SK-N-SH (cell line): ENCODE results near the gene CTNNA3. TPM values are rescaled to one million over a fixed set of nuclear protein-coding genes. Genes with fewer than 3 reads are reported as not detected.

Experiments
- CTCF ChIA-PET: fragments of 300-600, 350-600 bp; formaldehyde crosslinking; extraction: SDS; loops from one replicate; lab custom pipeline; 2021; lab: Yijun Ruan, JAX
- POLR2A ChIA-PET: fragments of 350-600 bp; sonication (Branson Sonifier 250); formaldehyde crosslinking; extraction: SDS; loops from one replicate; lab custom pipeline; 2020; ENCODE audit warnings: antibody characterized with exemption, inconsistent platforms; lab: Yijun Ruan, JAX
- DNase-seq: peaks from one replicate; pipeline ENCODE4 v3.0.0; 2012
- H2AFZ ChIP-seq: fragments of 200-600 bp; sonication (generic); 2 replicates; pipeline ENCODE4 v1.8.1; 2016; ENCODE audit warnings: antibody characterized with exemption, mild to moderate bottlenecking, low read depth
- H3F3A ChIP-seq: fragments of 200-600 bp; sonication (generic); replicated peaks from 2 replicates; pipeline ENCODE3; 2016; ENCODE audit warnings: antibody characterized with exemption, mild to moderate bottlenecking; ENCODE audit not compliant: insufficient read depth
- H3K27ac ChIP-seq, 2 experiments: fragments of 200-500 bp in 1 of 2; fragments of 200-600 bp in 1 of 2; sonication (Bioruptor generic) in 1 of 2; sonication (generic), shearing (Covaris generic) in 1 of 2; 2 replicates each; pipeline versions ENCODE4 v1.5.1 to v1.6.1; 2014 to 2016; ENCODE audit warnings: low read depth in 2 of 2, inconsistent platforms in 1 of 2, low read length in 1 of 2, mild to moderate bottlenecking in 1 of 2, mixed read lengths in 1 of 2
- H3K27me3 ChIP-seq: fragments of 200-600 bp; sonication (generic), shearing (Covaris generic); 2 replicates; pipeline ENCODE4 v1.6.1; 2016; ENCODE audit warnings: mixed run types; ENCODE audit not compliant: insufficient read depth
- H3K36me3 ChIP-seq, 2 experiments: fragments of 200-500 bp in 1 of 2; fragments of 200-600 bp in 1 of 2; sonication (Bioruptor generic) in 1 of 2; sonication (generic) in 1 of 2; replicated peaks in 1 of 2; 2 replicates each; pipeline versions ENCODE3 to v1.5.1; 2014 to 2016; ENCODE audit warnings: low read length in 1 of 2, mild to moderate bottlenecking in 1 of 2; ENCODE audit not compliant: insufficient read depth in 2 of 2, control insufficient read depth in 1 of 2
- H3K4me1 ChIP-seq, 2 experiments: fragments of 200-500 bp in 1 of 2; fragments of 200-600 bp in 1 of 2; sonication (Bioruptor generic) in 1 of 2; sonication (generic), shearing (Covaris generic) in 1 of 2; 2 replicates each; pipeline versions ENCODE4 v1.5.1 to v1.6.1; 2014 to 2016; ENCODE audit warnings: low read depth in 1 of 2, low read length in 1 of 2, mixed run types in 1 of 2; ENCODE audit not compliant: insufficient read depth in 2 of 2, control insufficient read depth in 1 of 2
- H3K4me2 ChIP-seq: fragments of 200-600 bp; sonication (generic), shearing (Covaris generic); 2 replicates; pipeline ENCODE4 v1.6.1; 2017; ENCODE audit warnings: mixed run types
- H3K4me3 ChIP-seq, 2 experiments: fragments of 200-500 bp in 1 of 2; fragments of 200-600 bp in 1 of 2; sonication (Bioruptor generic) in 1 of 2; sonication (generic), shearing (Covaris generic) in 1 of 2; 2 replicates each; pipeline versions ENCODE4 v1.5.1 to v1.8.1; 2014 to 2016; ENCODE audit warnings: low read depth in 2 of 2, inconsistent platforms in 1 of 2, low read length in 1 of 2, mild to moderate bottlenecking in 1 of 2, mixed read lengths in 1 of 2, moderate library complexity in 1 of 2
- H3K79me2 ChIP-seq: fragments of 200-600 bp; sonication (generic); 2 replicates; pipeline ENCODE4 v1.8.1; 2017; ENCODE audit warnings: mild to moderate bottlenecking; ENCODE audit not compliant: insufficient read depth
- H3K9ac ChIP-seq: fragments of 200-600 bp; sonication (generic); 2 replicates; pipeline ENCODE4 v1.6.1; 2017; ENCODE audit warnings: mixed run types
- H3K9me2 ChIP-seq: fragments of 200-600 bp; sonication (generic); 2 replicates; pipeline ENCODE4 v1.6.1; 2017; ENCODE audit warnings: mixed run types
- H3K9me3 ChIP-seq: fragments of 200-600 bp; sonication (generic); 2 replicates; pipeline ENCODE4 v1.6.1; 2017; ENCODE audit warnings: mixed run types, mild to moderate bottlenecking, moderate library complexity
- H4K20me1 ChIP-seq: fragments of 200-600 bp; sonication (generic); 2 replicates; pipeline ENCODE4 v1.6.1; 2017; ENCODE audit warnings: mild to moderate bottlenecking, mixed run types; ENCODE audit not compliant: insufficient read depth
- ELF1 ChIP-seq: IDR thresholded peaks from 2 replicates; pipeline ENCODE4 v1.4.0; 2012
- FOSL2 ChIP-seq: IDR thresholded peaks from 2 replicates; pipeline ENCODE4 v1.4.0; 2012; ENCODE audit warnings: low read depth, mild to moderate bottlenecking, moderate library complexity, borderline replicate concordance
- FOXJ3 ChIP-seq: sonication (generic); formaldehyde crosslinking; IDR thresholded peaks from 2 replicates; pipeline ENCODE4 v1.5.1; 2020; ENCODE audit warnings: mild to moderate bottlenecking, missing genetic modification reagents
- FOXM1 ChIP-seq: IDR thresholded peaks from 2 replicates; pipeline ENCODE4 v1.4.0; 2012; ENCODE audit warnings: low read depth, mild to moderate bottlenecking
- IRF3 ChIP-seq: fragments of 150-350 bp; IDR thresholded peaks from 2 replicates; pipeline ENCODE4 v1.6.1; 2016; ENCODE audit warnings: mild to moderate bottlenecking, low read depth, low read length
- MEF2A ChIP-seq: IDR thresholded peaks from 2 replicates; pipeline ENCODE4 v1.4.0; 2012; ENCODE audit warnings: low read depth, borderline replicate concordance
- MXI1 ChIP-seq: IDR thresholded peaks from 2 replicates; pipeline ENCODE4 v1.6.1; 2012; ENCODE audit warnings: mild to moderate bottlenecking, low read depth, low read length, improper control_type of control experiment
- NFIC ChIP-seq: IDR thresholded peaks from 2 replicates; pipeline ENCODE4 v1.4.0; 2012; ENCODE audit warnings: borderline replicate concordance
- POLR2AphosphoS5 ChIP-seq: IDR thresholded peaks from 2 replicates; pipeline ENCODE4 v1.6.1; 2012; ENCODE audit warnings: low read depth, low read length
- RXRA ChIP-seq: IDR thresholded peaks from 2 replicates; pipeline ENCODE4 v1.4.0; 2012; ENCODE audit warnings: low read depth, mild to moderate bottlenecking, borderline replicate concordance
- SMC3 ChIP-seq: IDR thresholded peaks from 2 replicates; pipeline ENCODE4 v1.6.1; 2012; ENCODE audit warnings: low read depth, low read length, improper control_type of control experiment
- TCF12 ChIP-seq: IDR thresholded peaks from 2 replicates; pipeline ENCODE4 v1.4.0; 2012
- TEAD4 ChIP-seq: IDR thresholded peaks from 2 replicates; pipeline ENCODE4 v1.4.0; 2012; ENCODE audit warnings: mild to moderate bottlenecking, borderline replicate concordance; ENCODE audit not compliant: insufficient read depth
- YY1 ChIP-seq: IDR thresholded peaks from 2 replicates; pipeline ENCODE4 v1.4.0; 2012; ENCODE audit warnings: low read depth, mild to moderate bottlenecking
- WGBS: methylation state at CpG from one replicate; pipeline ENCODE4 v1.1.6; 2017; ENCODE audit warnings: low lambda C conversion rate; 5-methylcytosine and 5-hydroxymethylcytosine counted together
- polyA plus RNA-seq, 3 experiments: library from polyadenylated mRNA; depleted of rRNA; stranded (reverse); fragments of >200 nt; gene quantifications; 2 replicates each; pipeline ENCODE4 v1.2.3, GENCODE V29; 2012
- TF ChIP-seq, protein P1 (sequence below): fragments of 200-600 bp; sonication (generic); IDR thresholded peaks from 2 replicates; pipeline ENCODE4 v1.6.1; 2017; ENCODE audit warnings: antibody characterized with exemption, mild to moderate bottlenecking, moderate library complexity
- TF ChIP-seq, protein P2 (sequence below): fragments of 150-350 bp; IDR thresholded peaks from 2 replicates; pipeline ENCODE4 v1.6.1; 2017; ENCODE audit warnings: antibody characterized with exemption, low read length, low read depth, borderline replicate concordance

Gene CTNNA3
- polyA plus RNA-seq, 1 of the 3 experiments (the other 2 are of a cell fraction), result not detected

DNA sequence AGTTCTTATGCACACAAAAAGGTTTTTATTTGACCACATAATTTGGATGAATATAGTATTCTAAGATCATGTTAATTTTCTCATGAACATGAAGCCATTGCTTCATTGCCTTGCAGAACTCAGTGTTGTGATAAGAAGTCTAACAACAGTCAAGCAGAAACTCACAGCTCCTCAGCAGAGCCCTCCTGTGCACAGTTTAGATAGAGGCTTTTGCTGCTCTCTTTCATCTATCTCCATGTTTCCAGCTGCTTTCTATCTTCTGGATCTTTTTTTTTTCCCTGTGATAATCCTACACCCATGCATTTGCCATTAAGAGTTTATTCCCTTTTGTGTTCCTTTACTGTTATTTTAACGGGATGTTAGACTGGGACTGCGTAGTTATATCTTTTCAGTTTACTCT, 1327.8 kb downstream of the CTNNA3 start:
- Histone ChIP-seq H3K27me3 (no peaks in the 10 kb centered on the region), H3K79me2 (no peaks in the 10 kb centered on the region), H2AFZ (no peak overlapping the region), H3K9me2 (no peaks in the 10 kb centered on the region), H3K4me2 (no peak overlapping the region), H3K9me3 (no peaks in the 10 kb centered on the region), H3K27ac (no peak overlapping the region), H3K9ac (no peak overlapping the region), H3K36me3 (no peaks in the 10 kb centered on the region), H4K20me1 (no peaks in the 10 kb centered on the region), H3K4me3 (no peak overlapping the region)
- 63% methylated on average over 2 of the region's 2 CpGs for WGBS
- CTCF ChIA-PET, result no interaction called here
- POLR2A ChIA-PET, result no interaction called here
- DNase-seq, result no peak
- TF ChIP-seq RXRA (no peak), POLR2AphosphoS5 (no peak), FOXJ3 (no peak), NFIC (no peak), FOSL2 (no peak)
- TF ChIP-seq, protein P1, sequence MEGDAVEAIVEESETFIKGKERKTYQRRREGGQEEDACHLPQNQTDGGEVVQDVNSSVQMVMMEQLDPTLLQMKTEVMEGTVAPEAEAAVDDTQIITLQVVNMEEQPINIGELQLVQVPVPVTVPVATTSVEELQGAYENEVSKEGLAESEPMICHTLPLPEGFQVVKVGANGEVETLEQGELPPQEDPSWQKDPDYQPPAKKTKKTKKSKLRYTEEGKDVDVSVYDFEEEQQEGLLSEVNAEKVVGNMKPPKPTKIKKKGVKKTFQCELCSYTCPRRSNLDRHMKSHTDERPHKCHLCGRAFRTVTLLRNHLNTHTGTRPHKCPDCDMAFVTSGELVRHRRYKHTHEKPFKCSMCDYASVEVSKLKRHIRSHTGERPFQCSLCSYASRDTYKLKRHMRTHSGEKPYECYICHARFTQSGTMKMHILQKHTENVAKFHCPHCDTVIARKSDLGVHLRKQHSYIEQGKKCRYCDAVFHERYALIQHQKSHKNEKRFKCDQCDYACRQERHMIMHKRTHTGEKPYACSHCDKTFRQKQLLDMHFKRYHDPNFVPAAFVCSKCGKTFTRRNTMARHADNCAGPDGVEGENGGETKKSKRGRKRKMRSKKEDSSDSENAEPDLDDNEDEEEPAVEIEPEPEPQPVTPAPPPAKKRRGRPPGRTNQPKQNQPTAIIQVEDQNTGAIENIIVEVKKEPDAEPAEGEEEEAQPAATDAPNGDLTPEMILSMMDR, result no peak
- TF ChIP-seq, protein P2, sequence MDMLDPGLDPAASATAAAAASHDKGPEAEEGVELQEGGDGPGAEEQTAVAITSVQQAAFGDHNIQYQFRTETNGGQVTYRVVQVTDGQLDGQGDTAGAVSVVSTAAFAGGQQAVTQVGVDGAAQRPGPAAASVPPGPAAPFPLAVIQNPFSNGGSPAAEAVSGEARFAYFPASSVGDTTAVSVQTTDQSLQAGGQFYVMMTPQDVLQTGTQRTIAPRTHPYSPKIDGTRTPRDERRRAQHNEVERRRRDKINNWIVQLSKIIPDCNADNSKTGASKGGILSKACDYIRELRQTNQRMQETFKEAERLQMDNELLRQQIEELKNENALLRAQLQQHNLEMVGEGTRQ, result no peak
- TF ChIP-seq, all 33 proteins: peak for 0
- no peaks in the 10 kb centered on the region for H3K4me1 ChIP-seq
- H3F3A ChIP-seq, result no peaks in the 10 kb centered on the region

GRCh38 chr10:66366163-66366562, 1329.8 kb downstream of the CTNNA3 start:
- H3K4me2 ChIP-seq, result no peak overlapping the region
- no peak for DNase-seq
- H3K79me2 ChIP-seq, result no peaks in the 10 kb centered on the region
- no peak overlapping the region for H2AFZ ChIP-seq
- no peaks in the 10 kb centered on the region for H3K9me3 ChIP-seq
- H3K9me2 ChIP-seq, result no peaks in the 10 kb centered on the region
- TF ChIP-seq MXI1 (no peak), YY1 (no peak), MEF2A (no peak), SMC3 (no peak), TEAD4 (no peak), ELF1 (no peak), FOSL2 (no peak), FOXM1 (no peak), TCF12 (no peak), IRF3 (no peak)
- no peaks in the 10 kb centered on the region for H3K27me3 ChIP-seq
- POLR2A ChIA-PET, result no interaction called here
- CTCF ChIA-PET, result interaction anchor here (0.9 kb wide), 1 partner anchor 10 kb away, joined by 3 read pairs; no protein-coding TSS in a partner anchor
- no peaks in the 10 kb centered on the region for H3K4me1 ChIP-seq
- H4K20me1 ChIP-seq, result no peaks in the 10 kb centered on the region
- H3K36me3 ChIP-seq, result no peaks in the 10 kb centered on the region
- H3F3A ChIP-seq, result no peaks in the 10 kb centered on the region
- no peak overlapping the region for H3K4me3 ChIP-seq
- WGBS, result 0% methylated on average over 3 of the region's 3 CpGs
- no peak overlapping the region for H3K9ac ChIP-seq
- H3K27ac ChIP-seq, result no peak overlapping the region
